CD4-positive, alpha-beta T cell (primary cell): ENCODE data around the gene PRPH. TPM values are rescaled to one million over a fixed set of nuclear protein-coding genes. Genes with fewer than 3 reads are reported as not detected.

Source experiments
- ATAC-seq: fragments of 200-7000 bp; cut with Tn5 transposase; one replicate; pipeline ENCODE4 v1.10.0; 2022; ENCODE audit warnings: mild to moderate bottlenecking; ENCODE audit not compliant: poor library complexity
- CTCF ChIA-PET: fragments of 350-600 bp; sonication (Branson Sonifier 250); formaldehyde crosslinking; loops from one replicate; lab custom pipeline; 2021; ENCODE audit warnings: antibody characterized with exemption, inconsistent platforms; lab: Charles Lee
- POLR2A ChIA-PET: fragments of 350-600 bp; sonication (Branson Sonifier 250); formaldehyde crosslinking; loops from one replicate; lab custom pipeline; 2021; ENCODE audit warnings: antibody characterized with exemption, inconsistent platforms; lab: Charles Lee
- DNase-seq, 14 experiments: peaks; one replicate each; pipeline ENCODE4 v3.0.0-alpha.2; 2013 to 2020; ENCODE audit warnings: mixed read lengths in 2 of 14
- H3K27ac ChIP-seq, 2 donors: one replicate each; pipeline versions ENCODE4 v1.5.1 to v1.7.0; 2013; ENCODE audit warnings: low read length in 2 of 2, low read depth in 1 of 2, mild to moderate bottlenecking in 1 of 2
- H3K27me3 ChIP-seq, 2 experiments: 1 replicate in 1 of 2; 2 replicates in 1 of 2; pipeline versions ENCODE4 v1.6.1 to v1.7.0; 2013; ENCODE audit warnings: low read length in 2 of 2, control low read depth in 1 of 2, mild to moderate bottlenecking in 1 of 2, moderate library complexity in 1 of 2; ENCODE audit not compliant: insufficient read depth in 2 of 2, control insufficient read depth in 1 of 2
- H3K36me3 ChIP-seq: one replicate; pipeline ENCODE4 v1.6.1; 2013; ENCODE audit warnings: low read length, control low read depth; ENCODE audit not compliant: insufficient read depth
- H3K4me1 ChIP-seq: one replicate; pipeline ENCODE4 v1.6.1; 2013; ENCODE audit warnings: low read length, control low read depth; ENCODE audit not compliant: insufficient read depth
- H3K4me3 ChIP-seq: one replicate; pipeline ENCODE4 v1.5.1; 2013; ENCODE audit warnings: mild to moderate bottlenecking, low read length, moderate library complexity
- H3K9me3 ChIP-seq, 2 experiments: 1 replicate in 1 of 2; 2 replicates in 1 of 2; pipeline versions ENCODE4 v1.6.1 to v1.7.0; 2013; ENCODE audit warnings: low read length in 2 of 2, mild to moderate bottlenecking in 2 of 2, control low read depth in 1 of 2, moderate library complexity in 1 of 2; ENCODE audit not compliant: control insufficient read depth in 1 of 2, insufficient read depth in 1 of 2
- H3K27ac Mint-ChIP-seq: one replicate; pipeline ENCODE4 v1.8.0; 2020; ENCODE audit warnings: mixed read lengths
- H3K27me3 Mint-ChIP-seq: one replicate; pipeline ENCODE4 v1.8.0; 2021; ENCODE audit warnings: mixed read lengths
- H3K36me3 Mint-ChIP-seq: one replicate; pipeline ENCODE4 v1.8.0; 2021; ENCODE audit warnings: low read depth, mixed read lengths
- H3K4me1 Mint-ChIP-seq: one replicate; pipeline ENCODE4 v1.8.0; 2021; ENCODE audit warnings: low read depth, mixed read lengths
- H3K4me3 Mint-ChIP-seq: one replicate; pipeline ENCODE4 v1.8.0; 2020; ENCODE audit warnings: mild to moderate bottlenecking, mixed read lengths
- H3K9me3 Mint-ChIP-seq: one replicate; pipeline ENCODE4 v1.8.0; 2020; ENCODE audit warnings: mixed read lengths
- CTCF ChIP-seq: fragments of 200-600 bp; IDR thresholded peaks from one replicate; pipeline ENCODE4 v1.8.0; 2022; ENCODE audit warnings: antibody characterized with exemption, mild to moderate bottlenecking
- intact Hi-C, 2 experiments: fragments of 100-400 bp; cut with DNase I in 1 of 2; cut with micrococcal nuclease in 1 of 2; formaldehyde crosslinking; loops; one replicate each; pipeline versions ENCODE4 v1.15.1 to v1.9.0; 2023 to 2025; cut with DNase I, micrococcal nuclease
- total RNA-seq, 174 experiments: library from RNA in 2 of 174; stranded (reverse) in 2 of 174; gene quantifications; one replicate each; pipeline ENCODE4 v1.2.3 and lab custom pipeline; 2021 to 2026

The PRPH gene
- total RNA-seq, 2 experiments from 2014 or later, result 0.56 TPM; not detected in 1

GRCh38 chr12:49328816-49329215 is 33.9 kb downstream of the PRPH start:
- DNase-seq (no peak), ATAC-seq (no peak)
- no peak for TF ChIP-seq CTCF
- no peak overlapping the region for H3K4me3 ChIP-seq
- Mint-ChIP-seq H3K4me1 (peaks cover 5% of the 10 kb centered on the region), H3K4me3 (no peak overlapping the region), H3K9me3 (no peaks in the 10 kb centered on the region), H3K36me3 (no peaks in the 10 kb centered on the region), H3K27ac (no peak overlapping the region), H3K27me3 (peaks cover 28% of the 10 kb centered on the region)
- H3K4me1 ChIP-seq, result peaks cover 8% of the 10 kb centered on the region
- no peaks in the 10 kb centered on the region for H3K36me3 ChIP-seq
- intact Hi-C loops, result no loop called here
- H3K27ac ChIP-seq, result no peak overlapping the region
- no peaks in the 10 kb centered on the region for H3K9me3 ChIP-seq
- ChIA-PET CTCF (interaction anchor here (0.8 kb wide), 1 partner anchor 19 kb away, joined by 3 read pairs; no protein-coding TSS in a partner anchor), POLR2A (no interaction called here)
- peaks cover 8 to 10% of the 10 kb centered on the region in 2 experiments for H3K27me3 ChIP-seq

GRCh38 chr12:49330032-49330619 is 35.2 kb downstream of the PRPH start:
- H3K36me3 Mint-ChIP-seq, result no peaks in the 10 kb centered on the region
- no peaks in the 10 kb centered on the region for H3K36me3 ChIP-seq
- intact Hi-C loops, result no loop called here
- no peak for TF ChIP-seq CTCF
- ChIA-PET CTCF (no interaction called here), POLR2A (no interaction called here)
- no peak overlapping the region for H3K4me3 ChIP-seq
- no peak overlapping the region for H3K27ac Mint-ChIP-seq
- H3K27ac ChIP-seq, result no peak overlapping the region
- H3K4me1 ChIP-seq, result peaks cover 7% of the 10 kb centered on the region
- H3K27me3 Mint-ChIP-seq, result peaks cover 39% of the 10 kb centered on the region
- no peak overlapping the region for H3K4me3 Mint-ChIP-seq
- no peaks in the 10 kb centered on the region for H3K9me3 Mint-ChIP-seq
- H3K9me3 ChIP-seq, result no peaks in the 10 kb centered on the region
- H3K27me3 ChIP-seq, result peaks cover 21 to 24% of the 10 kb centered on the region in 2 experiments
- ATAC-seq (no peak), DNase-seq (no peak)
- peaks cover 11% of the 10 kb centered on the region for H3K4me1 Mint-ChIP-seq

DNA sequence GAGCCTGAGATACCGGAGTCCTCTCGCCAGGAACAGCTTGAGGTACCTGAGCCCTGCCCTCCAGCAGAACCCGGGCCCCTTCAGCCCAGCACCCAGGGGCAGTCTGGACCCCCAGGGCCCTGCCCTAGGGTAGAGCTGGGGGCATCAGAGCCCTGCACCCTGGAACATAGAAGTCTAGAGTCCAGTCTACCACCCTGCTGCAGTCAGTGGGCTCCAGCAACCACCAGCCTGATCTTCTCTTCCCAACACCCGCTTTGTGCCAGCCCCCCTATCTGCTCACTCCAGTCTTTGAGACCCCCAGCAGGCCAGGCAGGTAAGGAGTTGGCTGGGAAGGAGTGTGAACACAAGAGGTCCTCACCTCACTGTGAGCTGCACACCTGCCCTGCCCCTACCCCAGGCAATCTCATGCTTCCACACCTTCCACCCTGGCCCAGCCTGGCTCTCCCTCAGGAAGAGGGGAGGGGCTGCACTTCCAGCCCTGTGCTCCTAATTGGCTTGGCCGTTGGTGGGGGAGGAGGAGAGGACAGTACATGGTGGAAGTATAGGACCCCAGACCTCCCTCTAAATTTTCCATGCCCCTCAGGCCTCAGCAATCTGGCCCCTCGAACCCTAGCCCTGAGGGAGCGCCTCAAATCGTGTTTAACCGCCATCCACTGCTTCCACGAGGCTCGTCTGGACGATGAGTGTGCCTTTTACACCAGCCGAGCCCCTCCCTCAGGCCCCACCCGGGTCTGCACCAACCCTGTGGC is 35.9 kb downstream of the PRPH start:
- Mint-ChIP-seq H3K27me3 (peaks cover 46% of the 10 kb centered on the region), H3K4me3 (no peak overlapping the region), H3K27ac (no peak overlapping the region), H3K9me3 (no peaks in the 10 kb centered on the region), H3K4me1 (peaks cover 18% of the 10 kb centered on the region), H3K36me3 (no peaks in the 10 kb centered on the region)
- peaks cover 28 to 30% of the 10 kb centered on the region in 2 experiments for H3K27me3 ChIP-seq
- H3K27ac ChIP-seq, result no peak overlapping the region
- CTCF ChIA-PET, result interaction anchor here (1.1 to 2.7 kb wide), 9 partner anchors 8 to 183 kb away, joined by 4 to 28 read pairs (median 7); partner anchors contain the start of genes DNAJC22, PRPH and TROAP
- intact Hi-C loops, result no loop called here
- H3K4me3 ChIP-seq, result no peak overlapping the region
- H3K9me3 ChIP-seq, result peaks cover 0 to 2% of the 10 kb centered on the region in 2 experiments
- DNase-seq, result no peak
- no peak for TF ChIP-seq CTCF
- peaks cover 7% of the 10 kb centered on the region for H3K4me1 ChIP-seq
- no peaks in the 10 kb centered on the region for H3K36me3 ChIP-seq
- no peak for ATAC-seq
- POLR2A ChIA-PET, result interaction anchor here (0.7 kb wide), 1 partner anchor 36 kb away, joined by 3 read pairs; the partner anchor contains the start of gene SPATS2
